Left forelimb (tissue), 1 donor: ENCODE data around the gene MMD2.

Source experiments
- DNase-seq: peaks from one replicate; pipeline ENCODE4 v3.0.0-alpha.2; 2018; ENCODE audit warnings: low spot score

Gene MMD2

GRCh38 chr7:4871056-4871680 is 87.8 kb downstream of the MMD2 start:
- DNase-seq = no peak

- no peak for DNase-seq
Measured at GRCh38 chr7:4868493-4868892, 90.5 kb downstream of the MMD2 start.

GRCh38 chr7:4866528-4867496 is 92.2 kb downstream of the MMD2 start:
- no peak for DNase-seq

- no peak for DNase-seq
Measured at GRCh38 chr7:4862156-4862555, 96.8 kb downstream of the MMD2 start.

- no peak for DNase-seq
Measured at GRCh38 chr7:4861673-4862072, 97.3 kb downstream of the MMD2 start, which contains the start of gene PAPOLB. Gene PAPOLB, minus strand, starts transcription at chr7:4862030. Its CDS starts 220 bp downstream, at chr7:4861810.

GRCh38 chr7:4861227-4861626 is 97.8 kb downstream of the MMD2 start:
- DNase-seq = no peak

- DNase-seq = no peak
Measured at GRCh38 chr7:4857189-4857588, 101.8 kb downstream of the MMD2 start.

- DNase-seq = no peak
Measured at GRCh38 chr7:4856336-4857057, 102.5 kb downstream of the MMD2 start.
